Measurements from ENCODE around the gene FOXS1. TPM values are rescaled to one million over a fixed set of nuclear protein-coding genes. Genes with fewer than 3 reads are reported as not detected.

The FOXS1 gene
- total RNA-seq = 6.5 and 9.3 TPM in 2 replicates

DNA sequence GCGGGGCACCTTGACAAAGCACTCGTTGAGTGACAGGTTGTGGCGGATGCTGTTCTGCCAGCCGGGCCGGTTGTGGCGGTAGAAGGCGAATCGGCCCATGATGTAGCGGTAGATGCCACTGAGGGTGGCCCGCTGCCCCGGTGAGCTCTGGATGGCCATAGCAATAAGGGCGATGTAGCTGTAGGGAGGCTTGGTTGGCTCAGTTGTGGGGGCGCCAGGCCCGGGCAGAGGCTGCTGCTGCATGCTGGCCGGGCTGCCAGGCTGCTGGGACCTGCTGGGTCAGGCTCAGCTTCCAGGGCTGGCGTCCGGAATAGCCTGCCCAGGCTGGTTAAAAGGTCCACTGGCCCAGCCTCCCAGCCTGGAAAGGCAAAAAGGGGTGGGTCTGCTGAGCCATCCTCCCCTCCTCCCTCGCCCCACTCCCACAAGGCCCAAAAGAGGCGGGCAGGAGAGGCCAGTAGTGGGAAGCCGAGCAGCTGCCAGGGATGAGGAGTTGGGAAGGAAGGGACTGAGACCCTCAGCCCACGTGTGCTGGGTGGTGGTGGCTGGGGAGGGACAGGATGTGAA is at the start of gene FOXS1:
TSS of gene FOXS1 (minus strand) at position 305 of the 564 bp plus-strand sequence. CDS start at position 243, 62 bp downstream.

GRCh38 chr20:31869942-31870725 is 24.7 kb upstream of the FOXS1 start, which contains the start of the genes DUSP15 and TTLL9:
TSS of gene DUSP15 (minus strand) at chr20:31870527. CDS start at chr20:31870337, 190 bp downstream.
TSS of gene TTLL9 (plus strand) at chr20:31870634. CDS start at chr20:31871127, 493 bp downstream.

GRCh38 chr20:31819083-31819784 is 26.2 kb downstream of the FOXS1 start, which contains the start of gene MYLK2:
TSS of gene MYLK2 (plus strand) at chr20:31819356. CDS start at chr20:31819581, 225 bp downstream.

Other genes starting within 250 kb of the FOXS1 start
- gene ID1, start 240.3 kb downstream of the FOXS1 start, total RNA-seq = 84.8 and 458 TPM in 2 replicates
- gene COX4I2, start 207.7 kb downstream of the FOXS1 start, total RNA-seq = 0.28 TPM in 1 of 2 replicates, not detected in the other
- gene BCL2L1, start 122.7 kb downstream of the FOXS1 start, total RNA-seq = 83.4 and 88.5 TPM in 2 replicates
- gene TPX2, start 106.3 kb downstream of the FOXS1 start, total RNA-seq = 17.5 and 86.1 TPM in 2 replicates
- gene MYLK2, start 26.2 kb downstream of the FOXS1 start, total RNA-seq = under 0.01 and 0.19 TPM in 2 replicates
- 0.56 TPM in 1 of 2 replicates, not detected in the other for gene DUSP15, start 24.9 kb upstream of the FOXS1 start, total RNA-seq
- gene TTLL9, start 25.0 kb upstream of the FOXS1 start, total RNA-seq = 0.28 TPM in 1 of 2 replicates, not detected in the other
- gene PDRG1, start 106.4 kb upstream of the FOXS1 start, total RNA-seq = 3.7 and 8.4 TPM in 2 replicates
- under 0.01 TPM in 1 of 2 replicates, not detected in the other for gene XKR7, start 122.5 kb upstream of the FOXS1 start, total RNA-seq
- gene CCM2L, start 164.8 kb upstream of the FOXS1 start, total RNA-seq = under 0.01 TPM in 1 of 2 replicates, not detected in the other
- not detected in 2 replicates for gene HCK, start 206.6 kb upstream of the FOXS1 start, total RNA-seq

Data from regular cardiac myocyte (primary cell).